ENCODE data around the gene CS.

DNA sequence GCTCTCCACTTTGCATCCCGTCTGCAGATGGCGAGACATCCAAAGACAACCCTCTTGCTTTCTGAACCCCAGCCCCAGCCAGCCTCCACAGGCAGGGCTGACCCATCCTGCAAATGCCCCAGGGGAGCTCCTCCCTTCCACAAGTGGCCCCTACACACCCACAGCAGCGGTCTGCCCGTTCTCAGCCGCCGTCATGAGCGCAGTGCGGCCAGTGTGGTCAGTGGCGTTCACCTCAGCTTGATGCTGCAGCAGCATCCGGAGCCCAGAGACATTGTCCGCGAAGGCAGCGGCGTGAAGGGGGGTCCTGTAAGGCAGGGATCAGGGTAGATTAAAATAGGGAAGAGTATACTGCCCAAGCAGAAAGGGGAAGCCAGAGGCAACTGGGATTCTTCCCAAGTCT is 55.6 kb downstream of the CS start:
- TF ChIP-seq CTCF (IDR thresholded peaks at IDR 0.05) (no peak), EP300 (IDR thresholded peaks at IDR 0.05) (no peak)
